ENCODE results near the gene NRL. TPM values are rescaled to one million over a fixed set of nuclear protein-coding genes. Genes with fewer than 3 reads are reported as not detected.

NRL gene
- total and polyA plus RNA-seq, 2 experiments from 2014 or later = 0.48 to 0.86 TPM

- 50 to 53% methylated on average over 4 of the region's 4 CpGs for WGBS, 2 experiments (ENCODE audit: low coverage in 1 of 2, low lambda C conversion rate in 2 of 2, missing lambda C conversion rate in 2 of 2)
- DNase-seq = no peak
- TF ChIP-seq EZH2phosphoT487 (IDR thresholded peaks at IDR 0.05; ENCODE audit: insufficient read depth, low read depth) (no peak), EZH2 (IDR thresholded peaks at IDR 0.05; ENCODE audit: insufficient read depth, poor library complexity, severe bottlenecking) (no peak)
- H3K27me3 ChIP-seq (replicated peaks; ENCODE audit: insufficient read depth) = no peaks in the 10 kb centered on the region; the same call in 1 of the 2 replicates
- no peak overlapping the region for H3K9ac ChIP-seq
- H3K79me2 ChIP-seq (ENCODE audit: insufficient read depth) = no peaks in the 10 kb centered on the region
- no peaks in the 10 kb centered on the region for H3K9me2 ChIP-seq (ENCODE audit: insufficient read depth)
- no peak overlapping the region for H3K4me3 ChIP-seq
- H2AFZ ChIP-seq = no peak overlapping the region
- H3K9me3 ChIP-seq (ENCODE audit: low read depth) = no peaks in the 10 kb centered on the region
- H4K20me1 ChIP-seq (ENCODE audit: insufficient read depth) = no peaks in the 10 kb centered on the region
- H3K36me3 ChIP-seq (ENCODE audit: low read depth) = no peaks in the 10 kb centered on the region
- in situ Hi-C loops (cut with MboI) = no loop called here
- H3K27ac ChIP-seq = no peak overlapping the region
- no peaks in the 10 kb centered on the region for H3K4me1 ChIP-seq (ENCODE audit: insufficient read depth)
- no peaks in the 10 kb centered on the region for H3F3A ChIP-seq (ENCODE audit: insufficient read depth)
- no peak overlapping the region for H3K4me2 ChIP-seq (ENCODE audit: unreplicated experiment)
Observed at GRCh38 chr14:24063263-24063836, 51.4 kb downstream of the NRL start.

- 60% methylated on average over 13 to 14 of the region's 14 CpGs for WGBS, 2 experiments (ENCODE audit: low coverage in 1 of 2, low lambda C conversion rate in 2 of 2, missing lambda C conversion rate in 2 of 2)
- in situ Hi-C loops (cut with MboI) = no loop called here
- no peaks in the 10 kb centered on the region for H3K79me2 ChIP-seq (ENCODE audit: insufficient read depth)
- H3K4me1 ChIP-seq (ENCODE audit: insufficient read depth) = no peaks in the 10 kb centered on the region
- no peaks in the 10 kb centered on the region for H3F3A ChIP-seq (ENCODE audit: insufficient read depth)
- no peak overlapping the region for H3K4me2 ChIP-seq (ENCODE audit: unreplicated experiment)
- H3K9ac ChIP-seq = no peak overlapping the region
- no peak overlapping the region for H3K4me3 ChIP-seq
- no peaks in the 10 kb centered on the region; the same call in 1 of the 2 replicates for H3K27me3 ChIP-seq (replicated peaks; ENCODE audit: insufficient read depth)
- TF ChIP-seq EZH2phosphoT487 (IDR thresholded peaks at IDR 0.05; ENCODE audit: insufficient read depth, low read depth) (no peak), EZH2 (IDR thresholded peaks at IDR 0.05; ENCODE audit: insufficient read depth, poor library complexity, severe bottlenecking) (no peak)
- H3K27ac ChIP-seq = no peak overlapping the region
- no peaks in the 10 kb centered on the region for H4K20me1 ChIP-seq (ENCODE audit: insufficient read depth)
- H3K9me2 ChIP-seq (ENCODE audit: insufficient read depth) = no peaks in the 10 kb centered on the region
- H3K36me3 ChIP-seq (ENCODE audit: low read depth) = no peaks in the 10 kb centered on the region
- no peaks in the 10 kb centered on the region for H3K9me3 ChIP-seq (ENCODE audit: low read depth)
- H2AFZ ChIP-seq = no peak overlapping the region
- DNase-seq = no peak
Observed at GRCh38 chr14:24062216-24062980, 52.4 kb downstream of the NRL start.

GRCh38 chr14:24060984-24061913 lies 53.5 kb downstream of the NRL start:
- H3K36me3 ChIP-seq (ENCODE audit: low read depth) = no peaks in the 10 kb centered on the region
- H3K79me2 ChIP-seq (ENCODE audit: insufficient read depth) = no peaks in the 10 kb centered on the region
- H3K4me3 ChIP-seq = no peak overlapping the region
- no peaks in the 10 kb centered on the region; the same call in 1 of the 2 replicates for H3K27me3 ChIP-seq (replicated peaks; ENCODE audit: insufficient read depth)
- TF ChIP-seq EZH2 (IDR thresholded peaks at IDR 0.05; ENCODE audit: insufficient read depth, poor library complexity, severe bottlenecking) (no peak), EZH2phosphoT487 (IDR thresholded peaks at IDR 0.05; ENCODE audit: insufficient read depth, low read depth) (no peak)
- H3K4me2 ChIP-seq (ENCODE audit: unreplicated experiment) = no peak overlapping the region
- in situ Hi-C loops (cut with MboI) = no loop called here
- H3K4me1 ChIP-seq (ENCODE audit: insufficient read depth) = no peaks in the 10 kb centered on the region
- no peaks in the 10 kb centered on the region for H3K9me3 ChIP-seq (ENCODE audit: low read depth)
- H3F3A ChIP-seq (ENCODE audit: insufficient read depth) = no peaks in the 10 kb centered on the region
- H3K9me2 ChIP-seq (ENCODE audit: insufficient read depth) = no peaks in the 10 kb centered on the region
- 83 to 96% methylated on average over 7 of the region's 7 CpGs for WGBS, 2 experiments (ENCODE audit: low coverage in 1 of 2, low lambda C conversion rate in 2 of 2, missing lambda C conversion rate in 2 of 2)
- no peak overlapping the region for H2AFZ ChIP-seq
- no peak for DNase-seq
- H4K20me1 ChIP-seq (ENCODE audit: insufficient read depth) = no peaks in the 10 kb centered on the region
- H3K9ac ChIP-seq = no peak overlapping the region
- no peak overlapping the region for H3K27ac ChIP-seq

GRCh38 chr14:24060443-24060842 lies 54.3 kb downstream of the NRL start:
- no peak for DNase-seq
- Histone ChIP-seq H3K4me1 (ENCODE audit: insufficient read depth) (no peaks in the 10 kb centered on the region), H2AFZ (no peak overlapping the region), H4K20me1 (ENCODE audit: insufficient read depth) (no peaks in the 10 kb centered on the region), H3K79me2 (ENCODE audit: insufficient read depth) (no peaks in the 10 kb centered on the region), H3K4me3 (no peak overlapping the region), H3K36me3 (ENCODE audit: low read depth) (no peaks in the 10 kb centered on the region), H3F3A (ENCODE audit: insufficient read depth) (no peaks in the 10 kb centered on the region), H3K27ac (no peak overlapping the region), H3K9ac (no peak overlapping the region), H3K9me2 (ENCODE audit: insufficient read depth) (no peaks in the 10 kb centered on the region), H3K4me2 (ENCODE audit: unreplicated experiment) (no peak overlapping the region), H3K27me3 (replicated peaks; ENCODE audit: insufficient read depth) (no peaks in the 10 kb centered on the region; the same call in none of the 2 replicates), H3K9me3 (ENCODE audit: low read depth) (no peaks in the 10 kb centered on the region)
- TF ChIP-seq EZH2 (IDR thresholded peaks at IDR 0.05; ENCODE audit: insufficient read depth, poor library complexity, severe bottlenecking) (no peak), EZH2phosphoT487 (IDR thresholded peaks at IDR 0.05; ENCODE audit: insufficient read depth, low read depth) (no peak)
- WGBS, 2 experiments (ENCODE audit: low coverage in 1 of 2, low lambda C conversion rate in 2 of 2, missing lambda C conversion rate in 2 of 2) = 61 to 68% methylated on average over 9 to 10 of the region's 10 CpGs
- in situ Hi-C loops (cut with MboI) = no loop called here
